GM06990 (cell line): ENCODE results near the gene GDF9.

Source experiments
- DNase-seq: peaks from one replicate; pipeline ENCODE4 v3.0.0-alpha.2; 2011; ENCODE audit not compliant: insufficient read length; ENCODE audit errors: extremely low read depth
- H3K27me3 ChIP-seq: replicated peaks from 2 replicates; pipeline ENCODE4 v1.6.0; 2011; ENCODE audit warnings: low read length; ENCODE audit not compliant: control insufficient read depth, insufficient read depth
- H3K36me3 ChIP-seq: 2 replicates; pipeline ENCODE4 v1.5.1; 2011; ENCODE audit warnings: low read length; ENCODE audit not compliant: control insufficient read depth, insufficient read depth
- H3K4me3 ChIP-seq: replicated peaks from 2 replicates; pipeline ENCODE4 v1.5.1; 2011; ENCODE audit warnings: low read depth, mild to moderate bottlenecking, control low read depth, low read length
- TF ChIP-seq, protein P1 (sequence below): IDR thresholded peaks from 2 replicates; pipeline ENCODE4 v1.5.1; 2011; ENCODE audit warnings: low read length, control low read depth, mild to moderate bottlenecking, inconsistent platforms; ENCODE audit not compliant: insufficient read depth, poor library complexity, severe bottlenecking

The GDF9 gene

DNA sequence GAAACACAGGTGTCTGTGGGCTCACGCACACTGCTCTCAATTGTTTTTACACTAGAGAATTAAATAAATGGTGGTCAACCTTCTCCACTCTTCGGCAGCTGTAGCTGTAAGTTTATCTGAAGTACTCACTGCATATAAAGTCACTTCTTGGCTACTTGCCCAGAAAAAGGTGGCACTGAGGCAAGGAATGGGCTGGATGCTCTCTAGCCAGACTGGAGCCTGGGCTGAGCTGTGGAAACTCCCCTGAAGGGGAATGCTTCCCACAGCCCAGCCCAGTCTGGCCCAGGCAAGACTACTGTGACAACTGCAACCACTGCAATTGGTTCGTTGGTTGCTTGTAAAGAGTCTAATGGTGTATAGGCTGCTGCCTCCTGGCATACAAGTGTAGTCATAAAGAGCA, 11.7 kb upstream of the GDF9 start:
- Histone ChIP-seq H3K36me3 (peaks cover 2% of the 10 kb centered on the region; the same call in 1 of the 2 replicates), H3K27me3 (no peaks in the 10 kb centered on the region), H3K4me3 (no peak overlapping the region)
- DNase-seq: no peak
- TF ChIP-seq, protein P1, sequence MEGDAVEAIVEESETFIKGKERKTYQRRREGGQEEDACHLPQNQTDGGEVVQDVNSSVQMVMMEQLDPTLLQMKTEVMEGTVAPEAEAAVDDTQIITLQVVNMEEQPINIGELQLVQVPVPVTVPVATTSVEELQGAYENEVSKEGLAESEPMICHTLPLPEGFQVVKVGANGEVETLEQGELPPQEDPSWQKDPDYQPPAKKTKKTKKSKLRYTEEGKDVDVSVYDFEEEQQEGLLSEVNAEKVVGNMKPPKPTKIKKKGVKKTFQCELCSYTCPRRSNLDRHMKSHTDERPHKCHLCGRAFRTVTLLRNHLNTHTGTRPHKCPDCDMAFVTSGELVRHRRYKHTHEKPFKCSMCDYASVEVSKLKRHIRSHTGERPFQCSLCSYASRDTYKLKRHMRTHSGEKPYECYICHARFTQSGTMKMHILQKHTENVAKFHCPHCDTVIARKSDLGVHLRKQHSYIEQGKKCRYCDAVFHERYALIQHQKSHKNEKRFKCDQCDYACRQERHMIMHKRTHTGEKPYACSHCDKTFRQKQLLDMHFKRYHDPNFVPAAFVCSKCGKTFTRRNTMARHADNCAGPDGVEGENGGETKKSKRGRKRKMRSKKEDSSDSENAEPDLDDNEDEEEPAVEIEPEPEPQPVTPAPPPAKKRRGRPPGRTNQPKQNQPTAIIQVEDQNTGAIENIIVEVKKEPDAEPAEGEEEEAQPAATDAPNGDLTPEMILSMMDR: no peak

DNA sequence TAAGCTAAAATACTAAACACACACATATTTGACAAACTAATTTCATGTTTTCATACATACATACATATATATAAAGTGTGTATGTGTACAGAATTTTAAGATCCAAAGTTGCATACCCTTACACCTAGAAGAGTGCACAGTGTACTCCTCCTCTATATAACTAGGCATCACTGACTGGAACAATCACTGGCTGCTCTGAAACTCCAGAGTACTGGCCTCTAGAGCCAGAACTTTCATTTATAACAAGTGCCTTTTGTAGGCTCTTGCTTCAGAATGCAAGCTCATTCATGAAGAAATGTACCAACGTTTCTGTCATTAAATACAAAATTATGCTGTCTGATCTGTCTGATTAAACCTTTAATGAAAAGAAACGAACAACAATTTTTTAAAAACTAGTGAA, 11.2 kb upstream of the GDF9 start:
- DNase-seq: no peak
- Histone ChIP-seq H3K27me3 (no peaks in the 10 kb centered on the region), H3K4me3 (no peak overlapping the region), H3K36me3 (peaks cover 2% of the 10 kb centered on the region)
- TF ChIP-seq, protein P1: no peak

DNA sequence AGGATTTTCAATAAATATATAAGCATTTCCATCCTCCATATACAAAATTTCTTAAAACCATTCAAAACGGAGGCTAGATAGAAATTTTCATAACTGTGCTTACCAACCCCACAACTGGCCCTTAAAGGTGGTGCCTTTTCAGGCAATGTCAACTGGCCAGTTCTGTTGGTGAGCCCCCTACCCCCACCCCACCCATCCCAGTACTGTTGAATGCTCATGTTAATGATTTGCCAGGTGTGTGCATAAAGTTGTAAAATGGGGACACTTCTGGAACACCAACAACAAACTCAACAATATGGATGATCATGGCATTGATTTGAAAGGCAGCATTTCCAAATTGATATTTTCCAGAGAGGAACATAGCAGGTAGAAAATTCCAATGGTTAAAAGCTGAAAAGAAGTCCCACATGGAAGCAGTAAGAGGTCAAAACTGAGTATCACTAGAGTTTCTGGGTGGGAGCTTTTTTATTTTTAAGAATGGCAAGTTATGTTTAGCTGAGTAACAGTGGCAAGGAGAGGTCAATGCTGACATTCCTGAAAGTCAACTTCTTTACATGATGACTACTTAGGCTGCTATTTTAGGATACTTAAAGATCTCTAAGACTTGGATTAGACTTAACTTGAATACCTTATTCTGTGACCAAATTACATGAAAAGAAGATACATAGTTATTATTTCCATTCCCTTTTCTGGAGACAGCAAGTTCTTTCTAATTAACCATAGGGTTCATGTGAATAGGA, 9.9 kb upstream of the GDF9 start:
- Histone ChIP-seq H3K36me3 (peaks cover 5% of the 10 kb centered on the region), H3K4me3 (no peak overlapping the region), H3K27me3 (no peaks in the 10 kb centered on the region)
- DNase-seq: no peak
- TF ChIP-seq, protein P1: no peak

DNA sequence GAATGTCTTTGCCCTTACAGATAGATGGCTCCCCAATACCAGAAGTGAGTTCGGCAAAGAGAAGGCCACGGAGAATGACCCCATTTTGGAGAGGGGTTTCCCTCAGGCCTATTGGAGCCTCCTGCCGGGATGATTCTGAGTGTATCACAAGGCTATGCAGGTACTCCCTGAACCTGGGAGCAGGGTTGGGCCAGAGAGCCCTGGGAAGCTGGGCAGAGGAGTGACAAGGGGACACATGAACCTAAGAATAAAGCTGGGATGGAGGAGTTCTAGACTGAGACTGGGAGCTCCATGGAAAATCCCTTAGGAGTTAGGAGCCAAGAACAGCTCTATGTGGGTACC, 7.6 kb upstream of the GDF9 start:
- DNase-seq: no peak
- TF ChIP-seq, protein P1: no peak
- H3K27me3 ChIP-seq: no peaks in the 10 kb centered on the region
- no peak overlapping the region for H3K4me3 ChIP-seq
- H3K36me3 ChIP-seq: peaks cover 6% of the 10 kb centered on the region

DNA sequence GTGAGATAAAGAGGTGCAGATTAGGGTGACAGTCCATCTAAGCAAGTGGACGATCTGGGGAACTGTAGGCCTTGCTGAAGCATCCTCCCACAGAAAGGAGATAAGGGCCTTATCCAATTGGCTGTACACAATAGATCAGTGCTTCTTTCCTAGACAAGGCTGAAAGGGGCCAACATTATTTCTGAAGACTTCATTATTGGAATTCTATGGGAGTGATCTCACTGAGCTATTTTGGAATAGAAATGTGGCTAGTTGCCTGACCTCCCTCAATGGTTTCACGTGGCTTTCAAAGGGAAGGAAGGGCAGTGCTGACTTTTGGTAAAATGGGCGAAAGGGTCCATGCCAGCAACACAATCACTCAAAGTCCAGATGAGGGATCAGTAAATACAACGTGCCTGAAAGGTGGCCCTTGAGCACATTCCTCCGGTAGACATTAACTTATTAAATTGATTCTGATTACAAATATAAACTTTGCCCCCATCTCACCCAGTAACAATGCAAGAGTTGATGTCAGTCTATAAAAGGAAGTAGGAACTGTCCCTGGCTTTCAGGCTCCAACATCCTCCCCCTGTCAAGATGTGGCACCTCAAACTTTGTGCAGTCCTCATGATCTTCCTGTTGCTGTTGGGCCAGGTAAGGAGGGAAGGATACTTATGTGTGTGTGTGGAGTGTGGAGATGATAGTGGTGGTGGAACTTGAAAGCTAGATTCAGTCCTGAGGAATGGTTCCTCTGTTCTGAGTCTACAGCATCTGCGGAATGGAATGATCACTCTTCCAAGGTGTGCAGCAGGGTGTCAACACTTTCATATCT, 7.1 kb upstream of the GDF9 start, which contains the start of gene LEAP2:
Gene LEAP2, plus strand, starts transcription at position 550 of the 811 bp plus-strand sequence. Its CDS starts 27 bp downstream, at position 577.
- Histone ChIP-seq H3K27me3 (no peaks in the 10 kb centered on the region), H3K4me3 (no peak within 1 kb of the TSS), H3K36me3 (peaks cover 6% of the 10 kb centered on the region)
- DNase-seq: no peak
- TF ChIP-seq, protein P1: no peak
